Kasumi-1 (cell line): ENCODE measurements around the gene PROSER3.
"Not testable (repeated sequence)": the region's sequence is repeated elsewhere in the genome, so short reads cannot be mapped to it uniquely, and the experiment has no call there.

Experiments
- DNase-seq, 2 experiments: peaks; one replicate each; lab custom pipeline; 2025; lab: John Stamatoyannopoulos, UW

PROSER3 gene

DNA sequence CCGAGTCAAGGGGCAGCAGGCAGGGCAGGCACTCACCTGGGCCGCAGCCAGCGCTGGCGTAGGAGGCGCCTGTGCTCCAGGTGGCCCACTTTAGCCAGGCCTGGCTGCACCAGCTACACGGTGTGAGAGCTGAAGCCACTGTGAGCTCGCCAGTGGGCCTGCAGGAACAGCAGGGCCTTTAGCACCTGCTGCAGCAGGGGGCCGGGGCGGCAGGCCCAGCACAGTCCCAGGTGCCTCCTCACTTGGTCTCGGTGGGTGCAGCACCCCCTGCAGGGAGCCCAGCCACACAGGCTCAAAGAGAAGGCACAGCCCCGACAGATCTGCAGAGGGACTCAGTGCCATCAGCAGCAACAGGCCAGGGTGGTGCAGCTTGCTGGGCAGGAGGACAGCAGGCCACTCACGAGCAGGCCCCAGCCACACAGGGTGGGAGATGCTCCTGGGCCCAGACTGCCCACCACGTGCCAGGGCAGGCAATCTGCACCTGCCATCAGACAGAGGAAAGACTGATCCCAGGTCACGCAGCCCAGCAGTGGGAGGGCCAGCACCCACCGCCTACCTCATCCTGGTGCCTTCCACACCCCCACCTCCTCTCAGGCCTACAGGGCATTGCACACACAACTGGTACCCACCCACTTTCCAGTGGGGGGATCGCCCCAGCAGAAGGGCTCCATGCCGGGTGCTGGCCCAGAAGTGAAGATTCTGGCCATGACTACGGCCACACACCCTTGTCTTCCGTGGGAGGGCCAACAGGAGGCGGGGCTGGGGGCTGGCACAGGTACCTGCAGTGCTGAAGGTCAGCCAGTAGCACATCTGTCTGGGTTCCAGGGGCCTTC, 33.2 kb downstream of the PROSER3 start:
- DNase-seq, result no peak

DNA sequence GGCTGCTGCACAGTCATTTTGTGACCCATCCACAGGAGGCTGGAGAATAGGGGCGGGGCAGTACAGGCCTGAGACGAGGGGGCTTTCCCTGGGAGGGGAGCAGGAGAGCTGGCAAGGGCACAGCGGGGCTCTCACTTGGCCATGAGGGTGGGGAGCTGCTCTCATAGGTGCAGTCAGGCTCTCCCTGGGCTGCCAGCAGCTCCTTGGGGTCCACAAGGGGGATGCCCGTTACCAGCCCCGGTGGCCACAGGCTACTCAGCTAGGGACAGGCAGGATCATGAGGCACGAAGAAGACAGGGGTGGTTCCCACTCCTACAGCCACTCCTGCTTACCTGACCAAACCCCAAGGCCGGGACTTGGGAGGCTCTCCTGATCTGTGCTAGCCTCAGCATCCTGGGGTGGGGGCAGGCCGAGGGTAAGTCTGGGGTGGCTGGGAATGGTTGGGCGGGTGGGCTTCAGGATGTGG, 33.9 kb downstream of the PROSER3 start:
- DNase-seq, result no peak

DNA sequence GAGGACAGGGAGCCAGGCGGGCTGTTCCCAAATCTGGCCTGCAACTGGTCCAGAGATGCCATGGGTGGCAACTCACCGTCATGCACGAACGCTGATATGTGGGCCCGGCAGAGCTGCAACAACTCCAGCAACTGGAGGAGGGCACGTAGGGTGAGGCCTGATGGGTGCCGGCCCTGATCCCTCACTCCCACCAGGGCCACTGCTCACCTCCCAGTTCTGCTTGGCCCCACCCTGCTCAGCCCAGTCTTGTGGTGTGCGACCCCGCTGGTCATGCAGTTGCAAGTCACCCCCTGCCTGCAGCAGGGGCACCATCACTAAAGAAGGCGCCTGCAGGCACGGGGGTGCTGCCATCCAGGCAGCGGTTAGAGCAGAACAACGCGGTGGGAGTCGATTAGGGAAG, 34.3 kb downstream of the PROSER3 start:
- DNase-seq, result no peak

DNA sequence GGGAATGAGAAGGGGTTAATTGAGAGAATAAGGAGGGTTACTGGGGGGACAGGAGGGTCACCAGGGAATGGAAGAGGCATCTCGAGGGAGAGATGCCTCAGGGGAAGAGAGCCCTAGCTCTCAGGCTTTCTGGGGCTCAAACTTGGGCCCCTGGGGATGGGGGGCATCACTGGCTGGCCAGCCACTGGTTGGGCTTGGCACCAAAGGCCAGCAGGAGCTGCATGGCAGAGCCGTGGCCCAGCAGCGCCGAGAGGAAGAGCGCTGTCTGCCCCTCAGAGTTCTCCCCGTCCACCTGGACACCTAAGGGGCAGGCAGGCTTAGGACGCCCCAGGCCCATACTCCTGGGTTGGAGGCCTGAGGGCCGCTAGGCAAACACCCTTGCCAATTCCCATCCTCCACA, 34.9 kb downstream of the PROSER3 start:
- no peak for DNase-seq

DNA sequence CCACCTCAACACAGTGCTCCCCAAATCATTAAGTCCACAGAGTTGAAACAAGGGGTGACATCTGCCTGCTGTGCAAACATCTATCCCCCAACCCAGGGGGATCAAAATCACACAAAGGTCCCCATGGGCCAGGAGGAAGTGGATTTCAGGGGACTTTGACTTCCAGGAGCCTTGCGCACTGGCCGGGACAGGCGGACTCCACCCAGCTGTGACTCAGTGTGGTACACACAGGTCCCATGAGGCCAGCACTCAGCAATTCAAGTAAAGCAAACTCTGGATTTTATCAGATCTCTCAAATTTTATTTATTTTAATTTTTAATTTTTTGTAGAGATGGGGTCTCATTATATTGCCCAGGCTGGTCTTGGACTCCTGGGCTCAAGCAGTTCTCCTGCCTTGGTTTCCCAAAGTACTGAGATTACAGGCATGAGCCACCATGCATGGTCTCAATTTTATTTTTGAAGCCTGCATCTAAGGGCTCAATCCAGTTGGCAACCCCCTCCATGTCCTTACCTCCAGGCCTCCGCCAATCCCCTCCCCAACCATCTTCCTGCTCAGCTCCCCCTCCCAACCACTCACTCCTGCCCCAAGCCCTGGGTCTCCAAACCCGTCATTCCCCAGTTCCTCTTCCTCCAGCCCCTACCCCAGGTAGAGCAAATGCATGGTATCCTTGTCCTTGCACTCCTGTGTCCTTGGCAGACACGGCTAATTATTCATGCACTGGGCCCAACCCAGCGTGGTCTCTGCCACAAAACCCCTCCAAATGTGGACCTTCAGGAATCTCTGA, 35.6 kb downstream of the PROSER3 start:
- DNase-seq, result no peak

DNA sequence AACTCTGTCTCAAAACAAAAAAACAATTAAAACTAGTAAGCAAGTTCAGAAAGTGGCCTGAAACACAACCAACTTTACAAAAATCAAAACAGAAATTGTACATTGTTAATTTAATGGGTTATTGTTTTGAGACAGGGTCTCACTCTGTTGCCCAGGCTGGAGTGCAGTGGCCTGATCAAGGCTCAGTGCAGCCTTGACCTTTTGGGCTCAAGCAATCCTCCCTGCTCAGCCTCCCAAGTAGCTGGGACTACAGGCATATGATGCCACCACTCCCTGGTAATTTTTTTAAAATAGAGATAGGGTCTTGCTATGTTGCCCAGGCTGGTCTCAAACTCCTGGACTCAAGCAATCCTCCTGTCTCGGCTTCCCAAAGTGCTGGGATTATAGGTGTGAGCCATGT, 37.6 kb downstream of the PROSER3 start:
- DNase-seq, result not testable (repeated sequence)

DNA sequence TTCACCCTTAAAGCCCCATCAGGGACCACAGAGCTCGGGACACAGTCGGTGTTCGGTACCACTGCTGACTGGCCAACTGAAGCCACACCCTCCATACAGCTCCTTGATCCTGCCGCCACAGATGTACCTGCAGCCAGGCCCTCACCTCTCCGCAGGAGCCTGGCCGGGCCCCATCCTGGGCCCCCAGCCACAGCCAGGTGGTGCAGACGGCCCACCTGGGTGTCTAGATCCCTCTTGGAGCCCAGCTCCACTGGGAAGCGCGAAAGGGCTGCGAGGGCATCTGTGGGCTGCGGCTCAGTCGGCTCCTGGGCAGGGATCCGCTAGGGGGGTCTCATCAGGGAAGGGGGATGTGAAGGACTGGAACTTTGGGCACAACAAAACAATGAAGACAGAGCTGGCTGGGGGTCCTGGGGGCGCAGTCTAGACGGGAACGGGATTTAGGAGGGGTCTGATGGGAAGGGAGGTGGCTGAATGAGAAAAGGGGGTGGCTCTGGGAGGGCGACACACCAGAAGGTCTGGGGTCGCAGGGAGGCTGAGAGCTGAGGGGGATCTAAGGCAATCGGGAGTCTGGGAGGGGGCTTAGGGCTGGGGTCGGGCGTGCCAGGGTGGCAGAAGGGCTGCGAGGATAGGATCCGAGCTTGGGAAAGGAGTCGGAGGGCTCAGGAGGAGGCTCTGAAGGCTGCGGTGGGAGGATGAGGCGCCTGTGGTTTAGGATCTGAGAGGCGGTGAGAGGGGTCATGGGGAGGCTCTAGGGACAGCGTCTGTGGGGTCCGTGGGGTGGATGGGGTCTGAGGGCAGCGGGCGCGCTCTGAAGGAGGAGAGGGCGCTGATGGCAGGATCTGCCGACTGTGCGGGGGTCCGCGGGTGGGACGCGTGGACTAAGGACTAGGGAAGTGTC, 38.9 kb downstream of the PROSER3 start:
- no peak for DNase-seq

DNA sequence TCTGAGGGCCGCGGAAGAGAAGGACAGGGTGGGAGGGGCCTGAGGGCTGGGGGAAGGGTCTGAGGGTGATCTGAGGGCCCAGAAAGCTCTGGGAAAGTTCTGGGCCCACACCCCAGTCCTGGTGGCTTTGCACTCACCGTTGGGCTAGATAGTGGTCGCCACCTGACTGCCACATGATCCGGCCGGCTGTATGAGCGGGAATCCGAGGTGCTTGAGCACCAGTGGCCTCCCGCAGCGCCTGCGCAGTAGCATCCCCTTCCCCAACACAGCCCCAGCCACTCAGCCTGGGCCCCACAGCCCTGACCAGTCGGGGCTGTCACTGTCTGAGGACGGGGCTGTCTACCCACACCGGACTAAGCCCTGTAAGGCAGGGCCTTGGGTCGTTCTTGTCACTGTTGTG, 39.7 kb downstream of the PROSER3 start:
- DNase-seq, result no peak

DNA sequence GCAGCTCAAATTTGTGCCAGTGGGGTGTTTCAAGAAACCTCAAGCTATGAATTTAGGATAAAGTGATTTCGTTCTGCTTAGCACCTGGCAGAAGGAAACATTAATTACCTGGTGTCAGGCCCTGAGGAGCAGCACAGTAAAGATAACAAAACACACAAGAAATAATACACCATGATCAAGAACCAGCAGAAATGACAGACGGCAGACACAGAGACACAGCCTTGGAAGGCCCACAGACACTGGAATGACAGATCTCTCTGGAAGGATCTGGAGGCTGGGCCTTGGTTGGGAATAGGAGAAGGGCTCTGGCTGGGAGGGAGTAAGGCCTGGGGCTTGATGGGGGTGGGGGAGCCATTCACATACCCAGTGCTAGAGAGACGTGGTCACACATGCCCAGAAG, 43.9 kb downstream of the PROSER3 start:
- DNase-seq, result no peak

DNA sequence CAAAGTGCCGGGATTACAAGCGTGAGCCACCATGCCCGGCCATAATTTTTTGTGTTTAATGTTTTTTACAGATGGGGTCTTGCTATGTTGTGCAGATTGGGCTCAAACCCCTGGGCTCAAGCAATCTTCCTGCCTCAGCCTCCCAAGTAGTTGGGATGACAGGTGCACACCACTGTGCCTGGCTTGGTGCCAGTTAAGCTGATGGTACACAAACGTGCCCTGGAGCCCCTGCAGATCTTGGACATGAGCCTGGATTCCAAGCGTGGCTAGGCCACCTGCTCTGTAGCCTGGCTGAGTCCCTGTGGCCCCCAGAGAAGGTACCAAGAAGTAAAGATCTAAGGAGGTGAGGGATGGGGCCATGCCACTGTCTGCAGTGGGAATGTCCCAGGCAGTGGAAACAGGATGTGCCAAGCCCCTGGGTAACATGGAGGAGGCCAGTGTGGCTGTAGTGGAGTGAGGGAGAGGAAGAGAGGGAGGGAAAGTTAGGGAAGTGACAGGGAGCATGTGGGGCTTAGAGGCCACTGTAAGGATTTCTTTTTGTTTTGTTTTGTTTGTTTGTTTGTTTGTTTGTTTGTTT, 47.6 kb downstream of the PROSER3 start:
- DNase-seq, result no peak

DNA sequence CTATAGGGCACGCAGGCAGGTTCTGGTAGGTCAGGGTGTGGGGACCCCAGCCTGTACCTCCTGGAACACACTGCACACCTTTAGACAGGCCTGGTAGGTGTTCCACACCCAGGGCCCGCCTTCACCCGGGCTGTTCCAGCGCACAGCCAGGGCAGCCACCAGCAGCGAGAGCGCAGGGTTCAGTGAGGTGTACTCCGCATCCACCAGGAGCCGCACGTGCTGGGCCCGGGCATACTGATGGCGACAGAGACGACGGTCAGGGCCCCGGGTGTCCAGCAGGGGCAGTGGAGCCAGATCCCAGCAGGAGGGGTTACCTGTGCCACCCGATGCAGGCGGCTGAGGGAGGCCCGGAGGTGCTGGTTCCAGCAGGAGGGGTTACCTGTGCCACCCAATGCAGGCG, 48.6 kb downstream of the PROSER3 start:
- no peak for DNase-seq

DNA sequence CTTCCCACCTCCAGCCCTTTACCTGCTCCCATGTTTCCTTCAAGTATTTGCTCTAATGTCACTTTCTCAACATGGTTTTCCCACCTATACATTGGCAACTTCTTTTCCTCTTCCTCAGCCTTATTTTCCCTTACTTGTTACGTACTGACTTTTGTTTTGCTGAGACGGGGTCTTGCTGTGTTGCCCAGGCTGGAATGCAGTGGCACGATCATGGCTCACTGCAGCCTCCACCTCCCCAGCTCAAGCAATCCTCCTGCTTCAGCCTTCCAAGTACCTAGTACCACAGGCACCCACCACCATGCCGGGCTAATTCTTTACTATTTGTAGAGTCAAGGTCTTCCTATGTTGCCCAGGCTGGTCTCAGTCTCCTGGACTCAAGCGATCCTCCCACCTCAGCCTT, 49.7 kb downstream of the PROSER3 start:
- no peak for DNase-seq

DNA sequence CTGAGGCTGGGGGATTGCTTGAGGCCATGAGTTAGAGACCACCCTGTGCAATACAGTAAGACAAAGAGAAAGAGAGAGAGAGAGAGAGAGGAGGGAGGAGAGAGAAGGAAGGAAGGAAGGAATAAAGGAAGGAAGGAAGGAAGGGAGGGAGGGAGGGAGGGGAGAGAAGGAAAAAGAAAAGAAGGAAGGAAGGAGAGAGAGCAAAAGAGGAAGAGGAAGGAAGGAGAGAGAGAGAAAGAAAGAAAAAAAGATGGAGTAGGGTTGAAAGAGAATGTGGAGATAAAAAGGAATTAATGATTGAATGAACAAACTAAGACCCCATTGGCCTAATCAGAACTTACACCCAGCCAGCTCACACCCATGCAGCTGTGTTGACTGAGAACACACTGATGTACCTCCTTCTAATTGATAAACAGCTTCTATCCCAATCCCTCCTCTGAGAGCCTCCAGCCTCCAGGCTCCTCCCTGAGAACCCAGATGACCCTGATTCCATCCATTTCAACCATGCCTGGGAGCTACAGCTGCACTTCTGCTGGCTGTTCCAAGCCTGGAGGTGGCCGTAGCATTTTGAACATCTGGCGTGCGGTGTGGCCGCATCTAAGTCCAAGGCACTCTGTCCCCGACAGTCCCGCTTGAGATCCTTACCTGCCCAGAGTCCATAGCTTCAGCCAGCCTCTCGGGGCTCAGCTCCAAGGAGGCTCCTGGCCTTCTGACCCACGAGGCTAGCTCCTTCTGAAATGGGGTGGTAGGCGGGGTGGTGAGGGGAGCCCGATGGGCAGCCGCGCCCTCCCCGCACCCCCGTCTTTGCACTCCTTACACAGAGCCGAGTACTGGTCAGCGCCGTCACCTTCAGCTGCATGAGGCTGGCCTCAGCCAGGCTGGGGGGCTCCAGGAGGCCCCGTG, 53.6 kb downstream of the PROSER3 start:
- no peak for DNase-seq

DNA sequence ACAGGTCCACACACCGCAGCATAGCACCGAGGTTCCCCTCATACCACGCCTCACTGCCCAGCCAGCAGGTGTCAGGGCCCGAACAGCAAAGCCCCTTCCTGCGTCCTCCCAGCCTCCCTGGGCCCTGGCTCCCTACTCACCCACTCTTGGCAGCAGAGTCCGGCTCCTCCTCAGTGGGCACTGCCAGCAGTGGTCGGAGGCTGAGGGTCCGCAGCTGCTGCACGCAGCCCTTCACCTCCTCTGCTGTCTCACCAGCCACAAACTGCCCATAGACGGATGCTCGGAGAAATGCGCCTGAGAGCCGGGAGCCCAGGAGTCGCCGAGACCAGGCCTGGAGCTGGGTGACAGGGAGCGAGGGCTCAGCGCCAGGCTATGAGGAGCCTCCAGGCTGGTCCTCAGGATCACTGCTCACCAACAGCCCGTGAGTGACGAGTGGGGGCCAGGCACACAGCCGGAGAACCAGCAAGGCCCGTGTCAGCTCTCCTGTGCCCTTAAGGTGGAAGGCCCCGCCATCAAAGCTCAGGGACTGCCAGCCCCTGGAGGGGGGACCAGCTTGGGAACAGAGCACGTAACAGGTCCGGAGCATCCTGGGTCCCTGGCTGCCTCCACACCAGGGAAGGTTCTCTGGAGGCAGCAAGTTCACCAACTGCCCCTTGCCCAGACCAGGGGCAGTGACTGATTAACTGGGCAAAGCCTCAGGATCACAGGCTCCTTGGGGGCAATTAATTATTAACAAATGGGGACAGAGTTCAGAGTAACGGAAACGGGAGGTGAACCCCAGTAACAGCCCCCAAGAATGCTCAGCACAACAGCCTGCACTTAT, 54.5 kb downstream of the PROSER3 start, which contains the start of gene PRODH2:
TSS of gene PRODH2 (minus strand) at position 626 of the 823 bp plus-strand sequence. CDS start at position 586, 40 bp downstream.
- no peak for DNase-seq

DNA sequence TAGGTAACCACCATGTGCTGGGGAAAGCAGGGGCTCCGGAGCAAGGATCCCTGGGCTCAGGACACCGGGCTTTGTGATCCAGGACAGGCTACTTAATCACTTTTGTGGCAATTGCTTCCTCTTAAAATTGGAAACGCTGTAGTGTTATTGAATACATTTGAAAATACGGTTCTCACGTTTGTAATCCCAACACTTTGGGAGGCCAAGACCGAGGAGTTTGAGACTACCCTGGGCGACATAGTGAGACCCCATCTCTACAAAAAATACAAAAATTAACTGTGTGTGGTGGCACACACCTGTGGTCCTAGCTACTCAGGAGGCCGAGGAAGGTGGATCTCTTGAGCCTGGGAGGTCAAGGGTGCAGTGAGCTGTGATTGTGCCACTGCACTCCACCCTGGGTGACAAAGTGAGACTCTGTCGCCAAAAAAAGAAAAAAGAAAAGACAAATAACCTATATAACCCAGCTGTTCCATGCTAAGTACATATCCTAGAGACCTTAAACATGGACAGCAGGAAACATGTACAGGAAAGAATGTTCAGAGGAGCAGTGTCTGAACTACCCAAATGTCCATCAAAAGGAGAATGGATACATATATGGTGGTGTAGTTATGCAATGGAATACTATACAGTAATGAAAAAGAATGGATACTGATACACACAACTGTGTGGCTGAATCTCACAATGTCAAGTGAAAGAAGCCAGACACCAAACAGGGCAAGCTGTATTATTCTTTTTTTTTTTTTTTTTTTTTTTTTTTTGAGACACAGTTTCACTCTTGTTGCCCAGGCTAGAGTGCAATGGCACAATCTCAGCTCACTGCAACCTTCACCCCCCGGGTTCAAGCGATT, 55.3 kb downstream of the PROSER3 start:
- DNase-seq, result no peak

DNA sequence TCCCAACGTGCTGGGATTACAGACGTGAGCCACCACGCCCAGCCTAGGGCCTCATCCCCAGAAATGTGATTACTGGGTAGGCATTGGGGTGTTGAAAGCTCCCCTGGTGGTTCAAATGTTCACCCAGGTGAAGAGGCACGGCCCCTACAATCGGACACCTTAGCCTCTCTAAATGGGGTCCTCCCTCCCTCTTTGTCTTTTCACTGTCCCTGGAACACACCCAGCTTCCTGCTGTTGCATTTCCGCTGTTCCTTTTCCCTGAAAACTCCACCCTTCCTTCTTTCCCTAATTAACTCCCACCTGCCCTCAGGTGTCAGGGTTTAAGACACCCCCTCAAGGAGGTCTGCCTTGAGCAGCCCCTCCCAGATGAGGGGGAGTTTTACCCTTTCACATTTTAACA, 58.3 kb downstream of the PROSER3 start:
- DNase-seq, result no peak

DNA sequence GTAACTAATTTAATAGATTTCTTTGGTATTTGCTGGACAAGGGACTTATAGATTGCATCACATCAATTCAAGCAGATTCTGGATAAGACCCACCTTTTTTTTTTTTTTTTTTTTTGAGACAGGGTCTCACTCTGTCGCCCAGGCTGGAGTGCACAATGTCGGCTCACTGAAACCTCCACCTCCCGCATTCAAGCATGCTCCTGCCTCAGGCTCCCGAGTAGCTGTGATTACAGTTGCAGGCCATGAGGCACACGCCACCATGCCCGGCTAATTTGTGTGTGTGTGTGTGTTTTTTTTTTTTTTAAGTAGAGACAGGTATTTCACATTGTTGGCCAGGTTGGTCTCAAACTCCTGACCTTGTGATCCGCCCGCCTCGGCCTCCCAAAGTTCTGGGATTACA, 58.9 kb downstream of the PROSER3 start:
- no peak for DNase-seq

DNA sequence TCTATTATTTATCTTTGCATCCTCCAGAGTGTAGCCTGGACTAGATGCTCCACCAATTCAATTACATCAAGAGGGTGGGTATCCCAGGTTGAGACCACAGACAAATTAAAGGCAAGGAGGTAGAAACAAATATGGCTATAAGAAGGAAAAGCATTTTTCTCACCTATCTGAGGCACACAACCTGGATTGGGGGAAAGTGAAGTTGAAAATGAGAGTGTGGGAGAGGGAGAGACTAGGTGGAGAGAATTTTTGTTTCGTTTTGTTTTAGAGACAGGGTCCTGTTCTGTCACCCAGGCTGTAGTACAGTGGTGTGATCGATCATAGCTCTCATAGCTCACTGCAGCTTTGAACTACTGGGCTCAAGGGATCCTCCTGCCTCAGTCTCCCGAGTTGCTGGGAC, 60.5 kb downstream of the PROSER3 start:
- no peak for DNase-seq
